SK-N-MC (cell line): ENCODE measurements around the gene DAAM2.

Experiments
- DNase-seq: peaks from one replicate; pipeline ENCODE4 v3.0.0-alpha.2; 2011; ENCODE audit warnings: low read depth, low spot score
- H3K27ac ChIP-seq: fragments of 200-600 bp; sonication (generic); 2 replicates; pipeline ENCODE4 v1.5.1; 2016; ENCODE audit warnings: mixed run types
- H3K36me3 ChIP-seq: fragments of 200-600 bp; sonication (generic); 2 replicates; pipeline ENCODE4 v1.6.1; 2017; ENCODE audit warnings: antibody characterized with exemption, low read length, mixed read lengths; ENCODE audit not compliant: insufficient read depth
- H3K4me3 ChIP-seq: fragments of 200-600 bp; sonication (generic); 2 replicates; pipeline ENCODE4 v1.5.1; 2016
- H3K9ac ChIP-seq: fragments of 200-600 bp; sonication (generic); 2 replicates; pipeline ENCODE4 v1.8.0; 2017; ENCODE audit warnings: mixed run types, mixed read lengths; ENCODE audit not compliant: insufficient read length
- H3K9me3 ChIP-seq: fragments of 200-600 bp; sonication (generic); 2 replicates; pipeline ENCODE4 v1.6.1; 2017; ENCODE audit warnings: low read depth, mild to moderate bottlenecking, antibody characterized with exemption, low read length, moderate library complexity, mixed read lengths
- EZH2 ChIP-seq: fragments of 200-600 bp; sonication (generic); IDR thresholded peaks from one replicate; pipeline ENCODE4 v1.6.1; 2017; ENCODE audit warnings: antibody characterized with exemption
- FOXP2 ChIP-seq: optimal IDR thresholded peaks from 2 replicates; pipeline ENCODE3; 2011; ENCODE audit warnings: mild to moderate bottlenecking, moderate library complexity; ENCODE audit not compliant: insufficient read depth; ENCODE audit errors: extremely low read length, control extremely low read depth
- POLR2AphosphoS5 ChIP-seq: IDR thresholded peaks from 2 replicates; pipeline ENCODE4 v1.6.1; 2012; ENCODE audit warnings: mild to moderate bottlenecking, low read depth, low read length, borderline replicate concordance

The DAAM2 gene

DNA sequence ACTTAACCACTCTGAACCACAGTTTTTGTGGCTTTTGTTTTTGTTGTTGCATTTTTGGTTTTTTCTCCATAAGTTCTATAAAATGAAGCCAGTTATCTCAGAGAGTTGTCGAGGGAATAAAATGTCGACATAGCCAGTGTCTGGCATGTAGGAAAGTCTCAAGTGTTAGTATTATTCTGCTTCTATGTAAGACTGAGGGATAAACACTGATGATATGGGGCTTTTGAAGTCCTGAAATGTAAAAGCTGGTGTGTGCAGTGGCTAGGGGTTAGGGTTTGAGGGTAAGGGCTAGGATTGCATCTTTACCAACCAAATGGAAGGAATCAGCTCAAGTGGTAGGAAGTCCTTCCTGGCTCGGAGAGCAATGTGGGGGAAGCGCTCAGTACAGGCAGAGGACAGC, 59.2 kb downstream of the DAAM2 start:
- Histone ChIP-seq H3K36me3 (peaks cover 2% of the 10 kb centered on the region; the same call in 1 of the 2 replicates), H3K9me3 (no peaks in the 10 kb centered on the region), H3K4me3 (no peak overlapping the region), H3K9ac (no peak overlapping the region), H3K27ac (no peak overlapping the region)
- TF ChIP-seq POLR2AphosphoS5 (no peak), FOXP2 (no peak), EZH2 (no peak)
- DNase-seq, result no peak

DNA sequence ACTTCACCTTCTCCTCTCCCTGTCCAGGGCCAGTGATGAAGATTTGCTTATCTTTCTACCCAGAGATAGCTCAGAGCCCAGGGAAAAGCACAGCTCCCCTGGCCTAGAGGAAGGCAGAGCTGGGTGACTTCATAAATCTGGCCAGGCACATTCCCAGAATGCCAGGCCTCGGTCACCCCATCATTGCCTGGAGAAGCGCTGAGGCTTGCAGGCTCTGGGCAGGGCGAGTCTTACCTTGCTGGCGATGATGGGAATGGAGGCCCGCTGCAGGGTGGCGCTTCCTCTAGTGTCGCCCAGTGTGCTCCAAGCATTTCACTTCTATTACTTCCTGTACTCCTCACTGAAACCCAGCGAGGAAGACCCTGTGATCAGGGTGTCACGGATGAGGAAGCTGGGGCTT, 60.1 kb downstream of the DAAM2 start:
- no peak for DNase-seq
- Histone ChIP-seq H3K4me3 (no peak overlapping the region), H3K9me3 (no peaks in the 10 kb centered on the region), H3K36me3 (peaks cover 10% of the 10 kb centered on the region; the same call in 1 of the 2 replicates), H3K9ac (no peak overlapping the region), H3K27ac (no peak overlapping the region)
- no peak for TF ChIP-seq FOXP2
- TF ChIP-seq POLR2AphosphoS5, result no peak
- TF ChIP-seq EZH2, result no peak

DNA sequence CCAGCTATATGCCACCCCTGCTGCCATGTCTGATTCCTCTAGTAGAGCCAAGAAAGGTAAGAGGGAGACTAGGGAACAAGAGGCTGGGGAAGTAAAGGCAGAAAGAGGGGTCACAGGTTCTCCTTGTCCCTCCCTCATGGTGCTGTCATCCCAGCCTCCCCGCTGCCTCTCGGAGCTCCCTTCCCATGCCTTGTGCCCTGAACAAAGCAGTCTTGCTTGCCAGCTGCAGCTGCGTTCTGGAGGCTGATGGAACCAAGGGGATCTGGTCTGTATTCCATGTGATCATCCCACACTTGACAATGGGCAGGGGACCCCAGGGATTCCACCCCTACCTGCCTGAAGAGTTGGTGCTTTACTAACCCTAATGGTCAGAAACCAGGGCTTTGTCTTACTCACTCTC, 61.4 kb downstream of the DAAM2 start:
- H3K4me3 ChIP-seq, result no peak overlapping the region
- H3K36me3 ChIP-seq, result peaks cover 18% of the 10 kb centered on the region; the same call in 1 of the 2 replicates
- H3K9ac ChIP-seq, result no peak overlapping the region
- no peaks in the 10 kb centered on the region for H3K9me3 ChIP-seq
- DNase-seq, result no peak
- TF ChIP-seq EZH2 (no peak), POLR2AphosphoS5 (no peak), FOXP2 (no peak)
- no peak overlapping the region for H3K27ac ChIP-seq

- TF ChIP-seq EZH2 (no peak), FOXP2 (no peak), POLR2AphosphoS5 (no peak)
- peaks cover 18% of the 10 kb centered on the region; the same call in 1 of the 2 replicates for H3K36me3 ChIP-seq
- H3K9me3 ChIP-seq, result no peaks in the 10 kb centered on the region
- H3K4me3 ChIP-seq, result no peak overlapping the region
- no peak for DNase-seq
- H3K27ac ChIP-seq, result no peak overlapping the region
- H3K9ac ChIP-seq, result no peak overlapping the region
Measured at GRCh38 chr6:39855356-39855995, 63.3 kb downstream of the DAAM2 start.

DNA sequence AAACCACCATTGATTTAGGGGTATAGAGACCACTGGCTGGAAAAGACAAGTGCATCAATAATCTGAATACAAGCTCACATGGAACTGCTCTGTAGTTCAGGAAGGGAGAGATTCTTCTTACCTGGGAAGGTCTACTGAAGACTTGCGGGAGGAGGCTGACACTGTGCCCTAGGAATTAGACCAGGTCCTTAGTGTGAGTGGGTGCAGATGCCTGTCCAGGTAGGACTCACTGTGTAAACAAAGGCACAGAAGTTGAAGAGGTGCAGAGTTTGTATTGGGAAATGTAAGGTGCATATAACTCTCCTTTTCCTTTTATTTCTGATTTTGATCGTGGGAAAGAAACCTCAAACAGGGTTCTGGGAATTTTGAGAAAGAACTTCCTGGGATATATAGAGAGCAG, 66.8 kb downstream of the DAAM2 start:
- H3K9ac ChIP-seq, result no peak overlapping the region
- H3K27ac ChIP-seq, result no peak overlapping the region
- no peak for DNase-seq
- no peaks in the 10 kb centered on the region for H3K9me3 ChIP-seq
- H3K36me3 ChIP-seq, result peaks cover 38% of the 10 kb centered on the region; the same call in 1 of the 2 replicates
- TF ChIP-seq POLR2AphosphoS5 (no peak), FOXP2 (no peak), EZH2 (no peak)
- H3K4me3 ChIP-seq, result no peak overlapping the region

GRCh38 chr6:39861663-39862062, 69.5 kb downstream of the DAAM2 start:
- no peak overlapping the region for H3K4me3 ChIP-seq
- H3K27ac ChIP-seq, result no peak overlapping the region
- peaks cover 42% of the 10 kb centered on the region; the same call in 1 of the 2 replicates for H3K36me3 ChIP-seq
- no peak for DNase-seq
- H3K9ac ChIP-seq, result no peak overlapping the region
- no peaks in the 10 kb centered on the region for H3K9me3 ChIP-seq
- TF ChIP-seq FOXP2, result no peak
- no peak for TF ChIP-seq POLR2AphosphoS5
- TF ChIP-seq EZH2, result no peak

DNA sequence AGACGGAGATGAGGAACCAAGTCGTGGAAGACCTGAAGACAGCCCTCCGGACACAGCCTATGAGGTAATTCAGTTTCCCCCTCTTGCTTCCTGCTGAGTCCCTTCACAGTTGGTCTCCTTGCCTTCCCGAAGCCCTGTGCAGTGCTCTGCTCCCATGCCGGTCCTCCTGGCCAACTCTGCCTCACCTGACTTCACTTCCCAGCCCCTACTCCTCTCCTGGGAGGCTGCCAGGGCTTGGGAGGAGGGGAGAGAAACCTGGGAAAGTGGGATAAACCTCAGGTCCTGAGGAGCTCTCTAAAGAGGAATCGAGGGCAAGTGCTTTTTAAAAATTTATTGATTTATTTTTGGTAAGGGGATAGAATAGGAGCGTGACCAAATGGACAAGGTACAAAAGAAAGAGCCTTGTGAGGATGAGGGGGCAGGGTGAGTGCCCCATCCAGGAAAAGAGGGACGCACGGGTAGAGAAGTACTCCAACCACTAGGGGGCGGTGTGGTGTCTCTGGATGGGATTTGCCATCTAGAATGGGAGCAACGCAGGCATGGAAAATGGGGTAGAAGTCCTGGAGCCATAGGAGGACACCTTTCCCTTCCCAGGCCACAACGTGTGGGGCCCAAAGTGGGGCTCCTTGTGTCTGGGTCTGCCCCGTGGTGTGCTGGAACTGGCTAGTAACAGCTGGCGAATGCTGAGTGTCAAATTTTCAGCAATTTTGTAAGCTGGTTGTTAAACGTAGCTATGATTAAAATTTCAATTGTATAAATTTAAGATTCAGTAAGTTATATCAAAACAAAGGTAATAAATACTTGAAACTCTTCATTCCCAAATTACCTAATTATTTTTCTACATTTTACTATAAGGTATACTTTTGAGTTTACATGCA, 73.1 kb downstream of the DAAM2 start:
- TF ChIP-seq POLR2AphosphoS5 (no peak), FOXP2 (no peak), EZH2 (no peak)
- Histone ChIP-seq H3K36me3 (peaks cover 51% of the 10 kb centered on the region; the same call in 1 of the 2 replicates), H3K9me3 (no peaks in the 10 kb centered on the region), H3K9ac (no peak overlapping the region), H3K27ac (no peak overlapping the region), H3K4me3 (no peak overlapping the region)
- no peak for DNase-seq

- Histone ChIP-seq H3K27ac (no peak overlapping the region), H3K4me3 (no peak overlapping the region), H3K9me3 (no peaks in the 10 kb centered on the region), H3K9ac (no peak overlapping the region), H3K36me3 (peaks cover 36% of the 10 kb centered on the region; the same call in 1 of the 2 replicates)
- no peak for DNase-seq
- TF ChIP-seq POLR2AphosphoS5, result no peak
- TF ChIP-seq EZH2, result no peak
- TF ChIP-seq FOXP2, result no peak
Measured at GRCh38 chr6:39867592-39867991, 75.4 kb downstream of the DAAM2 start.

GRCh38 chr6:39870950-39871349, 78.8 kb downstream of the DAAM2 start:
- H3K4me3 ChIP-seq, result no peak overlapping the region
- no peak overlapping the region for H3K27ac ChIP-seq
- peaks cover 51% of the 10 kb centered on the region for H3K36me3 ChIP-seq
- H3K9me3 ChIP-seq, result no peaks in the 10 kb centered on the region
- TF ChIP-seq POLR2AphosphoS5 (no peak), FOXP2 (no peak), EZH2 (no peak)
- DNase-seq, result no peak
- H3K9ac ChIP-seq, result no peak overlapping the region
